Activated B cell treated with CpG ODN at 0.5 μM for 24 hours (primary cell): ENCODE measurements around the gene STRA6. TPM values are rescaled to one million over a fixed set of nuclear protein-coding genes. Genes with fewer than 3 reads are reported as not detected.

ENCODE experiments used
- ATAC-seq: fragments of 200-7000 bp; cut with Tn5 transposase; one replicate; pipeline ENCODE4 v1.10.0; 2021; ENCODE audit warnings: low read depth, mild to moderate bottlenecking, moderate library complexity
- CTCF ChIA-PET: fragments of 350-600 bp; sonication (Branson Sonifier 250); formaldehyde crosslinking; loops from one replicate; lab custom pipeline; 2021; ENCODE audit warnings: antibody characterized with exemption; lab: Charles Lee
- POLR2A ChIA-PET: fragments of 350-600 bp; sonication (Branson Sonifier 250); formaldehyde crosslinking; loops from one replicate; lab custom pipeline; 2021; ENCODE audit warnings: antibody characterized with exemption; lab: Charles Lee
- DNase-seq: peaks from one replicate; pipeline ENCODE4 v3.0.0; 2022
- H3K27ac Mint-ChIP-seq: one replicate; pipeline ENCODE4 v1.8.0; 2020; ENCODE audit warnings: mixed read lengths
- H3K27me3 Mint-ChIP-seq: one replicate; pipeline ENCODE4 v1.8.0; 2021; ENCODE audit warnings: mixed read lengths
- H3K36me3 Mint-ChIP-seq: one replicate; pipeline ENCODE4 v1.8.0; 2021; ENCODE audit warnings: low read depth, mixed read lengths
- H3K4me1 Mint-ChIP-seq: one replicate; pipeline ENCODE4 v1.8.0; 2021; ENCODE audit warnings: mixed read lengths
- H3K4me3 Mint-ChIP-seq: one replicate; pipeline ENCODE4 v1.8.0; 2020; ENCODE audit warnings: mild to moderate bottlenecking, mixed read lengths
- H3K9me3 Mint-ChIP-seq: one replicate; pipeline ENCODE4 v1.8.0; 2020; ENCODE audit warnings: mixed read lengths
- intact Hi-C: fragments of 100-400 bp; cut with micrococcal nuclease; formaldehyde crosslinking; loops from one replicate; pipeline ENCODE4 v1.15.1; 2024
- total RNA-seq: library from RNA; stranded (reverse); gene quantifications from 2 replicates; pipeline ENCODE4 v1.2.3, GENCODE V29; 2022
- TF ChIP-seq, protein P1 (sequence below): fragments of 200-600 bp; IDR thresholded peaks from one replicate; pipeline ENCODE4 v1.8.0; 2022; ENCODE audit warnings: antibody characterized with exemption, mild to moderate bottlenecking

Gene STRA6
- total RNA-seq, 1 donor from 2014 or later, result not detected

DNA sequence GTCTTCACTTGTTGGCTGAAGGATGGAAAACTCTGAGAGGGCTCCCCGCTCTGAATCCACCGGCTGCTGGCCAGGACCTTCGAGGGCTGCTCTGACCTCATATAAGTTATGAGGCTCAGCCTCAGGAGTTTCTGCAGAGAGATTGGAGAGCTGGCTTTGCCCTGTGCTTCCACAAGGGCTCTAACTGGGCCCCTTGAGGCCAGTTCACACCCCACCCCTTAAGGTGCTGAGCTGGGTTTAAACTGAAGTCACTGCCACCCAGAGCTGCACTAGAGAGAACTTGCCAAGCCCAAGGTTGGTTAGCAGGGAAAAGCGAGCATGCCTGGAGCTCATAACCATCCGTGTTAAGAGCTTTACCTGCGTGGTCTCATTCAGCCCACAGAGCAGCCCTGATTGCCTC lies 30.8 kb upstream of the STRA6 start:
- DNase-seq (no peak), ATAC-seq (no peak)
- H3K9me3 Mint-ChIP-seq, result no peaks in the 10 kb centered on the region
- no peaks in the 10 kb centered on the region for H3K36me3 Mint-ChIP-seq
- H3K27me3 Mint-ChIP-seq, result peaks cover 2% of the 10 kb centered on the region
- peaks cover 13% of the 10 kb centered on the region for H3K4me1 Mint-ChIP-seq
- intact Hi-C loops, result no loop called here
- ChIA-PET POLR2A (no interaction called here), CTCF (no interaction called here)
- no peak overlapping the region for H3K27ac Mint-ChIP-seq
- TF ChIP-seq, protein P1, sequence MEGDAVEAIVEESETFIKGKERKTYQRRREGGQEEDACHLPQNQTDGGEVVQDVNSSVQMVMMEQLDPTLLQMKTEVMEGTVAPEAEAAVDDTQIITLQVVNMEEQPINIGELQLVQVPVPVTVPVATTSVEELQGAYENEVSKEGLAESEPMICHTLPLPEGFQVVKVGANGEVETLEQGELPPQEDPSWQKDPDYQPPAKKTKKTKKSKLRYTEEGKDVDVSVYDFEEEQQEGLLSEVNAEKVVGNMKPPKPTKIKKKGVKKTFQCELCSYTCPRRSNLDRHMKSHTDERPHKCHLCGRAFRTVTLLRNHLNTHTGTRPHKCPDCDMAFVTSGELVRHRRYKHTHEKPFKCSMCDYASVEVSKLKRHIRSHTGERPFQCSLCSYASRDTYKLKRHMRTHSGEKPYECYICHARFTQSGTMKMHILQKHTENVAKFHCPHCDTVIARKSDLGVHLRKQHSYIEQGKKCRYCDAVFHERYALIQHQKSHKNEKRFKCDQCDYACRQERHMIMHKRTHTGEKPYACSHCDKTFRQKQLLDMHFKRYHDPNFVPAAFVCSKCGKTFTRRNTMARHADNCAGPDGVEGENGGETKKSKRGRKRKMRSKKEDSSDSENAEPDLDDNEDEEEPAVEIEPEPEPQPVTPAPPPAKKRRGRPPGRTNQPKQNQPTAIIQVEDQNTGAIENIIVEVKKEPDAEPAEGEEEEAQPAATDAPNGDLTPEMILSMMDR, result no peak
- no peak overlapping the region for H3K4me3 Mint-ChIP-seq

DNA sequence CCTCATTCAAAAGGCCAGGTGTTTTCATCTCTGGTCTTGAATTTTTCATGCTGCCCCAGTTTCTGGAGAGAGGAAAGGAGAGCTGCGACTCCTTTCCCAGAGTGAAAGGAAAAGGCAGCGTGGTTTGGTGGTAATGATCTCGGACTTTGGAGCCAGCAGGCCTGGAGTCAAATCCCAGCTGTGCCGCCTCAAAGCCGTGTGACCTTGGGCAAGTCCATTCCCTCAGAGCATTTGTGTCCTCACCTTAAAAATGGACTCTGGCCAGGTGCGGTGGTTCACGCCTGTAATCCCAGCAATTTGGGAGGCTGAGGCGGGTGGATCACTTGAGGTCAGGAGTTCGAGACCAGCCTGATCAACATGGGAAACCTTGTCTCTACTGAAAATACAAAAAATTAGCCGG lies 28.9 kb upstream of the STRA6 start:
- Mint-ChIP-seq H3K36me3 (no peaks in the 10 kb centered on the region), H3K4me1 (peaks cover 12% of the 10 kb centered on the region), H3K27ac (no peak overlapping the region), H3K4me3 (no peak overlapping the region), H3K9me3 (no peaks in the 10 kb centered on the region), H3K27me3 (peaks cover 5% of the 10 kb centered on the region)
- TF ChIP-seq, protein P1, result no peak
- CTCF ChIA-PET, result no interaction called here
- POLR2A ChIA-PET, result no interaction called here
- no peak for DNase-seq
- intact Hi-C loops, result no loop called here
- ATAC-seq, result no peak

DNA sequence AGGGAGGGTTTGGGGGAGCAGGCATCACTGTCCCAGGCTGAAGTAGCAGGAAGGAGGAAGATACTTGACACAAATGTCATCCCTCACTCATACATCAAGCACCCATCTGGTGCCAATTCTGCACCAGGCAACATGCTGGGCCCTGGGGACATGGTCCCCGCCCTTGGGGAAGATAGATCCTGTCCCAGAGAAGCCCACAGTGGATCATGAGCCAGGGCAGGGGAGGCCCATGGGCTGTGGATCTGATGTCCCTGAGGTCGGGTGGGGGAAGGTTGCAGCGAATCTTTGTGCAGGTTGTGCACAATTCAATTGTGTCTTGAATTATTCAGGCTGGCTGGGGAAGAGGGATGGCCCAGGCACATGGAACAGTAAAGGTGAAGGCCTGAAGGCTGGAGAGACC lies 27.1 kb upstream of the STRA6 start:
- Mint-ChIP-seq H3K27ac (no peak overlapping the region), H3K27me3 (peaks cover 9% of the 10 kb centered on the region), H3K4me3 (no peak overlapping the region), H3K9me3 (no peaks in the 10 kb centered on the region), H3K36me3 (no peaks in the 10 kb centered on the region), H3K4me1 (no peaks in the 10 kb centered on the region)
- intact Hi-C loops, result no loop called here
- no peak for DNase-seq
- no peak for ATAC-seq
- ChIA-PET POLR2A (no interaction called here), CTCF (no interaction called here)
- TF ChIP-seq, protein P1, result no peak

DNA sequence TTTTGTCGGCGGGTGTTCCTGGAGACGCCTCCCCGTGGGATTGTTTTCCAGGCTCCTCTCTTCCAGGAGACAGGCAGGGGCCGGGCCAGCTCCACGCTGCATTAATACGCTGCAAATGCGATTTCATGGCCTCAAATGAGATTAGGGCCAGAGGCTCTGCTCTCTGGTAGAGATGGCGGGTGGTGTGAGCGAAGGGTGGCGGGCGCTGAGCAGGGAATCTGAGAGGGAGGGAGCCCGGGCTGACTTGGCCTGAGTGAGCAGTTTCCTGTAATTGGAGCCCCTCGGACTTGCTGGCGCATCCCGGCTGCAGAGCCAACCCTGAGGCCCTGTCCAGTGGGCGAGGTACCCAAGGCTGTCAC lies 26.1 kb upstream of the STRA6 start:
- ATAC-seq, result no peak
- no peak for DNase-seq
- TF ChIP-seq, protein P1, result no peak
- no peaks in the 10 kb centered on the region for H3K4me1 Mint-ChIP-seq
- no peaks in the 10 kb centered on the region for H3K36me3 Mint-ChIP-seq
- H3K27me3 Mint-ChIP-seq, result peaks cover 17% of the 10 kb centered on the region
- CTCF ChIA-PET, result no interaction called here
- H3K4me3 Mint-ChIP-seq, result no peak overlapping the region
- no peaks in the 10 kb centered on the region for H3K9me3 Mint-ChIP-seq
- no peak overlapping the region for H3K27ac Mint-ChIP-seq
- POLR2A ChIA-PET, result no interaction called here
- intact Hi-C loops, result no loop called here

DNA sequence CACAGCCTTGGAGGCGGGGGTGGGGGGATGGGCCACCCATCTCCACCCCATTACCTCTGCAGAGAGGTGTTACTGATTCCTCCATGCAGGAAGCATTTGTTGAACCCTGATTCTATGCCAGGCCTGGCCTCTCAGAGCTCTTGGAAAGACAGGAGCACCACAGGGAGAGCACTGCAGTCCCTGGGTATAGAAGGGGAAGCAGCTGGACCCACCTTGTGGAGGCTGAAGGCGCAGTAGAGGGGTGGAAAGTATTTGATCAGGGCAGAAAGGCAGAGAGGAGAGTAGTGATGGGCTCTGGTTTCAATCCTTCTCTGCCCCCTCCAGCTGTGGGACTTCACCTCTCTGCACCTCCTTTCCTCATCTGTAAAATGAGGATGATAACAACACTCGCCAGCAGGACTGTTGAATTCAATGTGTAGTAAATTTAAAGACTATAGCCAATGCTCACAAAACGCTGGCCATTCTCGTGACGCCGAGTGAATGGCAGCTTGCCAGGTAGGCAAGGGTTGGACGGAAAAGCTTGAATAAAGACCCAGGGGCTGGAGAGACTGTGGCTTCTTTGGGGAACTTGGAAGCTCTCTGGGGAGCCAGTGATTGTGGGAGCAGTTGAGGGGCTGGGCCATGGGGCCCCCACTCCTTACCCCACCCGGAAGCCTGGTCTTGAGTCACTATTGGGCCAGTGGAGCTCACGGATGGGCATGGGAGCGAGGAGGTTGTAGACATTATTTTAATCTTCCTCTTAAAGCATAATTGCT lies 25.6 kb upstream of the STRA6 start:
- Mint-ChIP-seq H3K9me3 (no peaks in the 10 kb centered on the region), H3K4me3 (no peak overlapping the region), H3K27ac (no peak overlapping the region), H3K36me3 (no peaks in the 10 kb centered on the region), H3K27me3 (peaks cover 18% of the 10 kb centered on the region), H3K4me1 (no peaks in the 10 kb centered on the region)
- intact Hi-C loops, result no loop called here
- TF ChIP-seq, protein P1, result no peak
- no peak for DNase-seq
- CTCF ChIA-PET, result no interaction called here
- no peak for ATAC-seq
- POLR2A ChIA-PET, result no interaction called here
